SK-N-SH treated with all-trans-retinoic acid at 6 μM for 48 hours (cell line): Measurements from ENCODE around the gene BATF2.

Experiments
- ATAC-seq: fragments of 200-7000 bp; cut with Tn5 transposase; 3 replicates; pipeline ENCODE4 v1.9.1; 2020; ENCODE audit warnings: mild to moderate bottlenecking, moderate library complexity
- ARNTL ChIP-seq: fragments of 450-650 bp; formaldehyde crosslinking; IDR thresholded peaks from 2 replicates; pipeline ENCODE4 v1.5.0; 2020; ENCODE audit warnings: low read depth, mild to moderate bottlenecking, moderate library complexity, borderline replicate concordance
- BACH2 ChIP-seq: fragments of 250-450 bp; sonication (Bioruptor Pico); IDR thresholded peaks from 2 replicates; pipeline ENCODE4 v1.9.0; 2021; ENCODE audit warnings: mild to moderate bottlenecking, borderline replicate concordance
- CREB5 ChIP-seq: fragments of 250-450 bp; sonication (Bioruptor Pico); IDR thresholded peaks from 2 replicates; pipeline ENCODE4 v1.5.1; 2020; ENCODE audit warnings: low read depth, mild to moderate bottlenecking, moderate library complexity
- CSDC2 ChIP-seq: fragments of 250-450 bp; sonication (Bioruptor Pico); IDR thresholded peaks from 2 replicates; pipeline ENCODE4 v1.5.0; 2020; ENCODE audit warnings: mild to moderate bottlenecking, moderate library complexity
- CSRNP3 ChIP-seq: fragments of 250-450 bp; sonication (Bioruptor Pico); IDR thresholded peaks from 2 replicates; pipeline ENCODE4 v1.5.1; 2021; ENCODE audit warnings: mild to moderate bottlenecking, moderate library complexity
- ESRRG ChIP-seq: fragments of 250-450 bp; sonication (Bioruptor Pico); IDR thresholded peaks from 2 replicates; pipeline ENCODE4 v1.6.1; 2021; ENCODE audit warnings: mild to moderate bottlenecking
- GLIS3 ChIP-seq: fragments of 250-450 bp; sonication (Bioruptor Pico); IDR thresholded peaks from 2 replicates; pipeline ENCODE4 v1.5.0; 2020; ENCODE audit warnings: mild to moderate bottlenecking, moderate library complexity
- ISL1 ChIP-seq: fragments of 250-450 bp; sonication (Bioruptor Pico); IDR thresholded peaks from 2 replicates; pipeline ENCODE4 v2.1.2; 2022; ENCODE audit warnings: mild to moderate bottlenecking, moderate library complexity
- OSR1 ChIP-seq: fragments of 250-450 bp; sonication (Bioruptor Pico); IDR thresholded peaks from 2 replicates; pipeline ENCODE4 v1.8.0; 2022; ENCODE audit warnings: moderate library complexity, mild to moderate bottlenecking, inconsistent platforms
- PATZ1 ChIP-seq: fragments of 250-450 bp; sonication (Bioruptor Pico); IDR thresholded peaks from 2 replicates; pipeline ENCODE4 v1.8.0; 2020; ENCODE audit warnings: mild to moderate bottlenecking, moderate library complexity, borderline replicate concordance
- POU6F1 ChIP-seq: fragments of 250-450 bp; sonication (Bioruptor Pico); IDR thresholded peaks from 2 replicates; pipeline ENCODE4 v1.8.0; 2021; ENCODE audit warnings: low read depth, mild to moderate bottlenecking, moderate library complexity, borderline replicate concordance
- PPARA ChIP-seq: fragments of 250-450 bp; sonication (Bioruptor Pico); IDR thresholded peaks from 2 replicates; pipeline ENCODE4 v1.5.0; 2020; ENCODE audit warnings: mild to moderate bottlenecking, borderline replicate concordance
- RARB ChIP-seq: fragments of 250-450 bp; sonication (Bioruptor Pico); IDR thresholded peaks from 2 replicates; pipeline ENCODE4 v1.8.0; 2021; ENCODE audit warnings: mild to moderate bottlenecking, moderate library complexity
- SNAI2 ChIP-seq: fragments of 250-450 bp; sonication (Bioruptor Pico); IDR thresholded peaks from 2 replicates; pipeline ENCODE4 v1.5.0; 2020; ENCODE audit warnings: mild to moderate bottlenecking, moderate library complexity
- TCF4 ChIP-seq: fragments of 250-450 bp; sonication (Bioruptor Pico); IDR thresholded peaks from 2 replicates; pipeline ENCODE4 v1.8.0; 2021; ENCODE audit warnings: mild to moderate bottlenecking, moderate library complexity, borderline replicate concordance
- TOX ChIP-seq: fragments of 250-450 bp; sonication (Bioruptor Pico); IDR thresholded peaks from 2 replicates; pipeline ENCODE4 v1.8.0; 2021; ENCODE audit warnings: mild to moderate bottlenecking, moderate library complexity, borderline replicate concordance
- TSHZ2 ChIP-seq: fragments of 250-450 bp; sonication (Bioruptor Pico); IDR thresholded peaks from 2 replicates; pipeline ENCODE4 v1.5.0; 2020; ENCODE audit warnings: mild to moderate bottlenecking, moderate library complexity
- ZC3H10 ChIP-seq: fragments of 250-450 bp; sonication (Bioruptor Pico); IDR thresholded peaks from 2 replicates; pipeline ENCODE4 v1.5.1; 2021; ENCODE audit warnings: mild to moderate bottlenecking, moderate library complexity
- ZFP3 ChIP-seq: fragments of 250-450 bp; sonication (Bioruptor Pico); IDR thresholded peaks from 2 replicates; pipeline ENCODE4 v1.5.0; 2020; ENCODE audit warnings: mild to moderate bottlenecking, moderate library complexity
- ZFP30 ChIP-seq: fragments of 450-650 bp; formaldehyde crosslinking; IDR thresholded peaks from 2 replicates; pipeline ENCODE4 v1.5.0; 2022; ENCODE audit warnings: mild to moderate bottlenecking, moderate library complexity
- ZNF565 ChIP-seq: fragments of 450-650 bp; formaldehyde crosslinking; conservative IDR thresholded peaks from 2 replicates; pipeline ENCODE4 v1.5.0; 2020; ENCODE audit warnings: low read depth, mild to moderate bottlenecking, moderate library complexity
- ZNF70 ChIP-seq: fragments of 450-650 bp; formaldehyde crosslinking; IDR thresholded peaks from 2 replicates; pipeline ENCODE4 v1.5.0; 2020; ENCODE audit warnings: mild to moderate bottlenecking, moderate library complexity

BATF2 gene

GRCh38 chr11:65013888-65014725, 17.3 kb upstream of the BATF2 start, which contains the start of gene ARL2:
Gene ARL2 (plus strand): TSS chr11:65014160. CDS start chr11:65014208, 48 bp downstream.
- TF ChIP-seq CSRNP3 (no peak), RARB (CRISPR knock-in tag) (no peak), PPARA (CRISPR knock-in tag) (no peak), ARNTL (CRISPR knock-in tag) (no peak), CSDC2 (0 out of 2 replicates have a peak, but pooled peaks have one; percentile 27), POU6F1 (CRISPR knock-in tag) (no peak), SNAI2 (CRISPR knock-in tag) (no peak), BACH2 (CRISPR knock-in tag) (no peak), OSR1 (no peak), ZFP3 (CRISPR knock-in tag) (0 out of 2 replicates have a peak, but pooled peaks have one; percentile 5), ZNF565 (no peak), CREB5 (CRISPR knock-in tag) (no peak)
- peak; percentile 92 for ATAC-seq

- TF ChIP-seq ZC3H10 (no peak), CSDC2 (no peak), ZFP3 (CRISPR knock-in tag) (no peak), ZFP30 (CRISPR knock-in tag) (no peak), ZNF70 (CRISPR knock-in tag) (no peak), RARB (CRISPR knock-in tag) (no peak), ESRRG (no peak), BACH2 (CRISPR knock-in tag) (no peak), ISL1 (CRISPR knock-in tag) (no peak), PATZ1 (no peak), TCF4 (CRISPR knock-in tag) (no peak), CREB5 (CRISPR knock-in tag) (no peak), TSHZ2 (no peak), TOX (CRISPR knock-in tag) (no peak), GLIS3 (CRISPR knock-in tag) (no peak), ZNF565 (no peak)
- peak; percentile 91 for ATAC-seq
Observed at GRCh38 chr11:65013130-65013887, 16.5 kb upstream of the BATF2 start.
